K562 (cell line): ENCODE results near the gene CD300A.

Source experiments
- CC2D1A ChIP-seq: fragments of 450-650 bp; IDR thresholded peaks from 2 replicates; pipeline ENCODE4 v1.6.1; 2017; ENCODE audit warnings: mild to moderate bottlenecking
- CHD1 ChIP-seq: fragments of 200-600 bp; sonication (generic); IDR thresholded peaks from one replicate; pipeline ENCODE4 v1.6.1; 2012; ENCODE audit warnings: mild to moderate bottlenecking, moderate library complexity, low read length, inconsistent platforms
- MCM7 ChIP-seq, 2 experiments: fragments of 450-650 bp; IDR thresholded peaks; 2 replicates each; pipeline ENCODE4 v1.6.1; 2016 to 2018
- MTA3 ChIP-seq: fragments of 450-650 bp; formaldehyde crosslinking; IDR thresholded peaks from 2 replicates; pipeline ENCODE4 v1.6.1; 2017; ENCODE audit warnings: mild to moderate bottlenecking, borderline replicate concordance
- PCBP2 ChIP-seq: fragments of 200-400 bp; formaldehyde crosslinking; IDR thresholded peaks from 2 replicates; pipeline ENCODE4 v1.6.1; 2018; ENCODE audit warnings: low read length, low read depth, mild to moderate bottlenecking, moderate library complexity; ENCODE audit not compliant: poor library complexity, severe bottlenecking
- POLR2A ChIP-seq: fragments of 450-650 bp; conservative IDR thresholded peaks from 2 replicates; pipeline ENCODE4 v1.6.1; 2016
- POLR2AphosphoS2 ChIP-seq: IDR thresholded peaks from 2 replicates; pipeline ENCODE4 v1.6.1; 2012; ENCODE audit warnings: low read length, improper control_type of control experiment
- SMARCA5 ChIP-seq: fragments of 450-650 bp; IDR thresholded peaks from 2 replicates; pipeline ENCODE4 v1.6.1; 2016
- SMC3 ChIP-seq: conservative IDR thresholded peaks from 2 replicates; pipeline ENCODE4 v1.6.1; 2011; ENCODE audit warnings: low read depth, low read length, improper control_type of control experiment; ENCODE audit not compliant: insufficient read depth
- TF ChIP-seq, protein P1 (sequence below), 3 experiments: IDR thresholded peaks in 2 of 3; conservative IDR thresholded peaks in 1 of 3; 2 replicates each; pipeline ENCODE4 v1.5.1; 2011 to 2012; ENCODE audit warnings: low read length in 3 of 3, mild to moderate bottlenecking in 3 of 3, control low read depth in 2 of 3, improper control_type of control experiment in 1 of 3, inconsistent platforms in 1 of 3, low read depth in 1 of 3, mixed read lengths in 1 of 3, moderate library complexity in 1 of 3; ENCODE audit not compliant: insufficient read depth in 2 of 3

GRCh38 chr17:74458835-74459234 is 7.6 kb upstream of the CD300A start:
- TF ChIP-seq, protein P1, sequence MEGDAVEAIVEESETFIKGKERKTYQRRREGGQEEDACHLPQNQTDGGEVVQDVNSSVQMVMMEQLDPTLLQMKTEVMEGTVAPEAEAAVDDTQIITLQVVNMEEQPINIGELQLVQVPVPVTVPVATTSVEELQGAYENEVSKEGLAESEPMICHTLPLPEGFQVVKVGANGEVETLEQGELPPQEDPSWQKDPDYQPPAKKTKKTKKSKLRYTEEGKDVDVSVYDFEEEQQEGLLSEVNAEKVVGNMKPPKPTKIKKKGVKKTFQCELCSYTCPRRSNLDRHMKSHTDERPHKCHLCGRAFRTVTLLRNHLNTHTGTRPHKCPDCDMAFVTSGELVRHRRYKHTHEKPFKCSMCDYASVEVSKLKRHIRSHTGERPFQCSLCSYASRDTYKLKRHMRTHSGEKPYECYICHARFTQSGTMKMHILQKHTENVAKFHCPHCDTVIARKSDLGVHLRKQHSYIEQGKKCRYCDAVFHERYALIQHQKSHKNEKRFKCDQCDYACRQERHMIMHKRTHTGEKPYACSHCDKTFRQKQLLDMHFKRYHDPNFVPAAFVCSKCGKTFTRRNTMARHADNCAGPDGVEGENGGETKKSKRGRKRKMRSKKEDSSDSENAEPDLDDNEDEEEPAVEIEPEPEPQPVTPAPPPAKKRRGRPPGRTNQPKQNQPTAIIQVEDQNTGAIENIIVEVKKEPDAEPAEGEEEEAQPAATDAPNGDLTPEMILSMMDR (IDR thresholded peaks at IDR 0.05 in 2 of 3, conservative IDR thresholded peaks at IDR 0.05 in 1 of 3; ENCODE audit: insufficient read depth in 2 of 3, low read depth in 1 of 3, low read length in 3 of 3): no peak
- TF ChIP-seq MCM7 (IDR thresholded peaks at IDR 0.05) (no peak), PCBP2 (no peak), POLR2A (no peak), MTA3 (no peak), SMARCA5 (no peak), CC2D1A (no peak), CHD1 (no peak), SMC3 (no peak), POLR2AphosphoS2 (no peak)
